HCT116 (cell line): ENCODE measurements around the gene PICALM.

Experiments used
- EGR1 ChIP-seq: IDR thresholded peaks from 2 replicates; pipeline ENCODE4 v1.6.1; 2012; ENCODE audit warnings: low read depth
- EZH2 ChIP-seq: fragments of 200-600 bp; sonication (generic); IDR thresholded peaks from 2 replicates; pipeline ENCODE4 v1.6.1; 2017; ENCODE audit warnings: antibody characterized with exemption, mixed run types
- EZH2phosphoT487 ChIP-seq: fragments of 200-600 bp; IDR thresholded peaks from 2 replicates; pipeline ENCODE4 v1.6.1; 2018; ENCODE audit warnings: antibody characterized with exemption, borderline replicate concordance
- POLR2A ChIP-seq: IDR thresholded peaks from 2 replicates; pipeline ENCODE4 v1.7.0; 2011; ENCODE audit warnings: borderline replicate concordance; ENCODE audit not compliant: insufficient read depth, insufficient read length; ENCODE audit errors: extremely low read depth
- POLR2AphosphoS5 ChIP-seq: IDR thresholded peaks from 2 replicates; pipeline ENCODE4 v1.6.1; 2011; ENCODE audit warnings: mild to moderate bottlenecking, low read depth, low read length, moderate library complexity
- RAD21 ChIP-seq: IDR thresholded peaks from 2 replicates; pipeline ENCODE4 v1.6.1; 2012; ENCODE audit warnings: low read depth, mild to moderate bottlenecking
- SP1 ChIP-seq: IDR thresholded peaks from 2 replicates; pipeline ENCODE4 v1.6.1; 2012; ENCODE audit warnings: low read depth
- TCF7L2 ChIP-seq: IDR thresholded peaks from 2 replicates; pipeline ENCODE4 v1.7.0; 2011; ENCODE audit warnings: borderline replicate concordance, inconsistent platforms; ENCODE audit not compliant: insufficient read depth, insufficient read length; ENCODE audit errors: extremely low read depth
- YY1 ChIP-seq: IDR thresholded peaks from 2 replicates; pipeline ENCODE4 v1.6.1; 2011; ENCODE audit warnings: low read length, low read depth, moderate library complexity, mild to moderate bottlenecking; ENCODE audit not compliant: insufficient replicate concordance; ENCODE audit errors: extremely low read depth
- ZFX ChIP-seq: fragments of 450-650 bp; IDR thresholded peaks from 2 replicates; pipeline ENCODE4 v1.6.1; 2017
- TF ChIP-seq, protein P1 (sequence below), 3 experiments: fragments of 200-600 bp in 1 of 3; sonication (generic) in 1 of 3; IDR thresholded peaks in 2 of 3; conservative IDR thresholded peaks in 1 of 3; 2 replicates each; pipeline ENCODE4 v1.5.1; 2012 to 2017; ENCODE audit warnings: low read depth in 2 of 3, low read length in 2 of 3, antibody characterized with exemption in 1 of 3, borderline replicate concordance in 1 of 3, control low read depth in 1 of 3, mild to moderate bottlenecking in 1 of 3, mixed read lengths in 1 of 3, mixed run types in 1 of 3, moderate library complexity in 1 of 3; ENCODE audit not compliant: insufficient read depth in 1 of 3
- TF ChIP-seq, protein P2 (sequence below): IDR thresholded peaks from 2 replicates; pipeline ENCODE4 v1.6.1; 2012
- TF ChIP-seq, protein P3 (sequence below): IDR thresholded peaks from 2 replicates; pipeline ENCODE4 v1.6.1; 2012; ENCODE audit warnings: low read depth

DNA sequence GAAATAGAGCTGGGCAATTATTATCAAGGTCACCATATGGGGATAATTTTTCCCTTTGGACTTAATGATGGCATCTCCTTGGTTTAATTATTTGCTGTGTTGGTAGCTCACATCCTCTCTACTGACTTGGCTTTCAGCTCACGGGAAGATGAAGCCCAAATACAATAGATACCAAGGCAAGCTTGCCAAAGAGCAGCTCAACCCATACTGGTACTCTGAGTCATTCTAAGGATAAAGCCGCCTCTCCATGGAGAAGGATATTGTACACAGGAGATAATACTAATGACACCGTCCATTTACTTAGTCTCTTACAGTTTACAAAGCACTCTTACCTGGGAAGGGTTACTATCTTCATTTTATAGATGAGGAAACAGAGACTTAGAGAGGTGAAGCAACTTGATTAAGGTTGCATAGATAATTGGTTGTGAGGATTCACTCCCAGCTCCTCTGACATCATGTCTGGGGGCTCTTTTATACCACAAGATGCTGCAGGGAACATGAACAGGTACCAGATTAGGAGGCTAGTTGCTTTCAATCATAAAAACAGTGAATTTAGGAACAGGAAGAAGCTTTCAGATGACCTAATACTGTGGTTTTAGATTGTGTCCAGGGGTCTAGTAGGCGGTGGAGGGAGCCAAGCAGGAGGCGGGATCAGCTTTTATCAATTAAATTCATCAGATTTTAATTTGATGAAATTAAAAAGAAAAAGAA is 48.3 kb upstream of the PICALM start:
- no peak for TF ChIP-seq EZH2phosphoT487
- TF ChIP-seq RAD21, result no peak
- TF ChIP-seq SP1, result no peak
- TF ChIP-seq, protein P1, sequence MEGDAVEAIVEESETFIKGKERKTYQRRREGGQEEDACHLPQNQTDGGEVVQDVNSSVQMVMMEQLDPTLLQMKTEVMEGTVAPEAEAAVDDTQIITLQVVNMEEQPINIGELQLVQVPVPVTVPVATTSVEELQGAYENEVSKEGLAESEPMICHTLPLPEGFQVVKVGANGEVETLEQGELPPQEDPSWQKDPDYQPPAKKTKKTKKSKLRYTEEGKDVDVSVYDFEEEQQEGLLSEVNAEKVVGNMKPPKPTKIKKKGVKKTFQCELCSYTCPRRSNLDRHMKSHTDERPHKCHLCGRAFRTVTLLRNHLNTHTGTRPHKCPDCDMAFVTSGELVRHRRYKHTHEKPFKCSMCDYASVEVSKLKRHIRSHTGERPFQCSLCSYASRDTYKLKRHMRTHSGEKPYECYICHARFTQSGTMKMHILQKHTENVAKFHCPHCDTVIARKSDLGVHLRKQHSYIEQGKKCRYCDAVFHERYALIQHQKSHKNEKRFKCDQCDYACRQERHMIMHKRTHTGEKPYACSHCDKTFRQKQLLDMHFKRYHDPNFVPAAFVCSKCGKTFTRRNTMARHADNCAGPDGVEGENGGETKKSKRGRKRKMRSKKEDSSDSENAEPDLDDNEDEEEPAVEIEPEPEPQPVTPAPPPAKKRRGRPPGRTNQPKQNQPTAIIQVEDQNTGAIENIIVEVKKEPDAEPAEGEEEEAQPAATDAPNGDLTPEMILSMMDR (IDR thresholded peaks at IDR 0.05 in 2 of 3, conservative IDR thresholded peaks at IDR 0.05 in 1 of 3; ENCODE audit: borderline replicate concordance in 1 of 3, insufficient read depth in 1 of 3, low read depth in 2 of 3, low read length in 2 of 3), result no peak
- TF ChIP-seq, protein P2, sequence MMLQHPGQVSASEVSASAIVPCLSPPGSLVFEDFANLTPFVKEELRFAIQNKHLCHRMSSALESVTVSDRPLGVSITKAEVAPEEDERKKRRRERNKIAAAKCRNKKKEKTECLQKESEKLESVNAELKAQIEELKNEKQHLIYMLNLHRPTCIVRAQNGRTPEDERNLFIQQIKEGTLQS, result no peak
- TF ChIP-seq, protein P3, sequence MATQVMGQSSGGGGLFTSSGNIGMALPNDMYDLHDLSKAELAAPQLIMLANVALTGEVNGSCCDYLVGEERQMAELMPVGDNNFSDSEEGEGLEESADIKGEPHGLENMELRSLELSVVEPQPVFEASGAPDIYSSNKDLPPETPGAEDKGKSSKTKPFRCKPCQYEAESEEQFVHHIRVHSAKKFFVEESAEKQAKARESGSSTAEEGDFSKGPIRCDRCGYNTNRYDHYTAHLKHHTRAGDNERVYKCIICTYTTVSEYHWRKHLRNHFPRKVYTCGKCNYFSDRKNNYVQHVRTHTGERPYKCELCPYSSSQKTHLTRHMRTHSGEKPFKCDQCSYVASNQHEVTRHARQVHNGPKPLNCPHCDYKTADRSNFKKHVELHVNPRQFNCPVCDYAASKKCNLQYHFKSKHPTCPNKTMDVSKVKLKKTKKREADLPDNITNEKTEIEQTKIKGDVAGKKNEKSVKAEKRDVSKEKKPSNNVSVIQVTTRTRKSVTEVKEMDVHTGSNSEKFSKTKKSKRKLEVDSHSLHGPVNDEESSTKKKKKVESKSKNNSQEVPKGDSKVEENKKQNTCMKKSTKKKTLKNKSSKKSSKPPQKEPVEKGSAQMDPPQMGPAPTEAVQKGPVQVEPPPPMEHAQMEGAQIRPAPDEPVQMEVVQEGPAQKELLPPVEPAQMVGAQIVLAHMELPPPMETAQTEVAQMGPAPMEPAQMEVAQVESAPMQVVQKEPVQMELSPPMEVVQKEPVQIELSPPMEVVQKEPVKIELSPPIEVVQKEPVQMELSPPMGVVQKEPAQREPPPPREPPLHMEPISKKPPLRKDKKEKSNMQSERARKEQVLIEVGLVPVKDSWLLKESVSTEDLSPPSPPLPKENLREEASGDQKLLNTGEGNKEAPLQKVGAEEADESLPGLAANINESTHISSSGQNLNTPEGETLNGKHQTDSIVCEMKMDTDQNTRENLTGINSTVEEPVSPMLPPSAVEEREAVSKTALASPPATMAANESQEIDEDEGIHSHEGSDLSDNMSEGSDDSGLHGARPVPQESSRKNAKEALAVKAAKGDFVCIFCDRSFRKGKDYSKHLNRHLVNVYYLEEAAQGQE, result no peak
- no peak for TF ChIP-seq POLR2A
- TF ChIP-seq EZH2, result no peak
- no peak for TF ChIP-seq EGR1
- TF ChIP-seq YY1, result no peak
- no peak for TF ChIP-seq ZFX
- TF ChIP-seq POLR2AphosphoS5, result no peak
- no peak for TF ChIP-seq TCF7L2
